GM19035 (cell line): ENCODE measurements around the gene TIMD4.
"Not testable (repeated sequence)": the region's sequence is repeated elsewhere in the genome, so short reads cannot be mapped to it uniquely, and the experiment has no call there.

Source experiments
- ATAC-seq: cut with Tn5 transposase; IDR thresholded peaks from one replicate; pipeline ENCODE4 v1.9.1; 2021; ENCODE audit not compliant: unreplicated experiment

TIMD4 gene

GRCh38 chr5:156963125-156963524 lies at the start of gene TIMD4:
Gene TIMD4 (minus strand): TSS chr5:156963226. CDS start chr5:156963198, 28 bp downstream.
- ATAC-seq: no peak

GRCh38 chr5:157006262-157006661 lies 43.2 kb upstream of the TIMD4 start:
- no peak for ATAC-seq

GRCh38 chr5:157004893-157005551 lies 42.0 kb upstream of the TIMD4 start:
- ATAC-seq: no peak

GRCh38 chr5:156991714-156992113 lies 28.7 kb upstream of the TIMD4 start:
- ATAC-seq: no peak

- ATAC-seq: no peak
Measured at GRCh38 chr5:156984064-156984463, 21.0 kb upstream of the TIMD4 start.

DNA sequence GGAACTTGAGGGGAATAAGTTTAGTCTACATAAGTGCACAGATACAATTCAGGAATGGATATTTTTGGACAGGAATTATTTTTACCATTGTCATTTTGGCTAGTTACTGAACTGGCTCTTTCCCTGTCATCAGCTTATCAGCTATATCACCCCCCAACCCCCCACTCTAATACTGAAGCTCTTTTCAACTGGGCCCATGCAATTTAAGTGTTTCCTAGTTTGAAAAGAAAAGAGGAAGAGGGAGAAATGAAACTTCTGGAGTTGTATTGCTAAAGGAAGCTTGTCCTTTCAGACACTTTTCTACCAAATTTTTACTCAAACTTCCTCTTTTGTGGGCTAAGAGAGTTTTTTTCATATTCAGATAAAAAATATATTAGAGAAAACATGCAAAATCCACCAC lies 18.5 kb upstream of the TIMD4 start:
- ATAC-seq: no peak

- no peak for ATAC-seq
Measured at GRCh38 chr5:156974328-156974727, 11.3 kb upstream of the TIMD4 start.

DNA sequence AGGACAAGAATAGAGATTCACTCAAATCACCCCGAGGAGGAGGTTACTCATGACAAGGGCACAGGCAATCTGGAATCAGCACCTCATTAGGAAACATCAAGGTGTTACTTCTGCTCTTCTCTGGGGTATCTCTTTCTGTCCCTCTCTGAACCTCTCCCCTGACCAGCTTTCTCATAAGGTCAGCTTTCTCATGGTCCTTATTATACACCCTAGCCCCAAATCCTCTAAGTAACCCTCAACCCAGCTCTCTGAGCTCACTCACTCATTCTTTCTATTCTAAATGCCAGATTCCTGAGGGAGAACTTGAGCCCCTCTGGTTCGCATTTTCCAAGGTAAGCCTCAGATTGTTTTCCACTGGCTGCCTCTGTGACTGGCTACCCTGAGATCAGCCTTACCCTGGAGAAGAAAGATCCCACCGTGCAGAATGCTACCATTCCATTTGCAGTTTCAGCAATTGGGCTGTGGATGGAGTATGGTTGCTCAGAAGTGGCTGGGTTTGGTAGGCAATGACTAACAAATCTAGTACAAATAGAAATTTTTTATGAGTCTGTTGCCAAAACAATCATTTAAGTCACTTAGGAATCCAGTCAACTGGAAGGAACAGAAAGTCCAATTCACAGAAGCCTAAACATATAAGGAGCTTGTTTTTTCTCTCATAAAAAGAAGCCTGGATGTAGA lies 9.0 kb upstream of the TIMD4 start:
- no peak for ATAC-seq

- no peak for ATAC-seq
Measured at GRCh38 chr5:156971415-156971814, 8.4 kb upstream of the TIMD4 start.

DNA sequence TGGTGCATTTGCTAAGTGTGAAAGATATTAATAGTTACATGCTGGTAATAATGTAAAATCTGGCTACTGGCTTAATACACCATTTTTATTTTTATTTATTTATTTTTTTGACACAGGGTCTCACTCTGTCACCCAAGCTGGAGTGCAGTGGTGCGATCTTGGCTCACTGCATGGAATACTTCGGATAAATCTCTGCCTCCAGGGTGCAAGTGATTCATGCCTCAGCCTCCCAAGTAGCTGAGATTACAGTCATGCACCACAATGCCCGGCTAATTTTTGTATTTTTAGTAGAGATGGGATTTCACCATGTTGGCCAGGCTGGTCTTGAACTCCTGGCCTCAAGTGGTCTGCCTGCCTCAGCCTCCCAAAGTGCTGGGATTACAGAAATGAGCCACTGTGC lies 4.4 kb upstream of the TIMD4 start:
- ATAC-seq: not testable (repeated sequence)

GRCh38 chr5:156956321-156956720 lies 6.7 kb downstream of the TIMD4 start:
- ATAC-seq: no peak

GRCh38 chr5:156951359-156951758 lies 11.7 kb downstream of the TIMD4 start:
- no peak for ATAC-seq

DNA sequence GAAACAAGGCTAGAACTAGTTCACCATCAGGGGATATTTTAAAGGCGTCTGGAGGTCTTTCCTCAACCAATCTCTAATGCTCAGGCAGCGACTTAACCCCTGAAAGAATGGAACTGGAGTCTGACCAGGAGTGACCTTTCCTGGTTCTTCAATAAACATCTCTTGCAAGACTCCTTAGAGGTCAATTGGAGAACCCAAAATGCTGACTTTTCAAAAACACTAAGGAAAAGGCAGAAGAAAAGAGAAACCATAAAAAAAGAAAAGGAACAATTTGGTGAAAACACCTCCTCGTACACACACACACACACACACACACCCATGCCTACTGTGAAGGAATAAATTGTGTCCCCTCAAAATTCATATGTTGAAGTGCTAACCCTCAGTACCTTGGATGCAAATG lies 12.3 kb downstream of the TIMD4 start:
- no peak for ATAC-seq

DNA sequence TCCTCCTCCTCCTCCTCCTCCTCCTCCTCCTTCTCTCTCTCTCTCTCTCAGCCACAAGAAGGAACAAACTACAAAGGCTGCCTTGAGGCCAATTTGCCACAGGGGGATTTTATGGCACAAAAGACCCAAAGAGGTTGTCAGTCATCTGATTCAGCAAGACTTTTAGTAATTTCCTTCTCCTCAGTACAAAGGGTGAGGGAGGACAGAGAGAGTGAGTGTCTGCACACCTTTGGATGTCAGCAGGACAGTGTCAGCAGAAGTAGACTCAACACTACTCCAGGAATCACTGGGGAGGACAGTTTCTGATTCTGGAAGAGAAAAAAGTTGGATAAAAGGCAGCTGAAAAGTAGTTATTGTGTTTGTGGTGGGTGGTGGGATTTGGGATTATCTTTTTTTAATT lies 13.6 kb downstream of the TIMD4 start:
- no peak for ATAC-seq

DNA sequence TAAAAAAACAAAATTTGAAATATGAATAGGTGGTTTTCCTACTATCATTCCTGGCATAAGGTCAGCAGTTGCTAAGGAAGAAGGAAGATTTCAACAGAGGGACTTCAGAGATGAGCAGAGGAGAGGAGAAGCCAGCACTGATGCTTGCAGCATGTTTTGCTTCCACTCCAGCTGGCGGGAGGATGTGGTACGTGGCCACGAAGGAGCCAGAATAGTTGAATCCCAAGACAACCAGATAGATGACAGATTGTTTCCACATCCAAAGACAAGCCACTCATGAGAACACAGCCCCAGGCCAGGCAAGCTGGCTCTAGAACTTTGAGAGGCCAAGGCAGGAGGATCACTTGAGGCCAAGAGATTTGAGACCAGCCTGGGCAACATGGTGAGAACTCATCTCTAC lies 15.1 kb downstream of the TIMD4 start:
- no peak for ATAC-seq

GRCh38 chr5:156942064-156942463 lies 21.0 kb downstream of the TIMD4 start:
- peak; percentile 98 for ATAC-seq

DNA sequence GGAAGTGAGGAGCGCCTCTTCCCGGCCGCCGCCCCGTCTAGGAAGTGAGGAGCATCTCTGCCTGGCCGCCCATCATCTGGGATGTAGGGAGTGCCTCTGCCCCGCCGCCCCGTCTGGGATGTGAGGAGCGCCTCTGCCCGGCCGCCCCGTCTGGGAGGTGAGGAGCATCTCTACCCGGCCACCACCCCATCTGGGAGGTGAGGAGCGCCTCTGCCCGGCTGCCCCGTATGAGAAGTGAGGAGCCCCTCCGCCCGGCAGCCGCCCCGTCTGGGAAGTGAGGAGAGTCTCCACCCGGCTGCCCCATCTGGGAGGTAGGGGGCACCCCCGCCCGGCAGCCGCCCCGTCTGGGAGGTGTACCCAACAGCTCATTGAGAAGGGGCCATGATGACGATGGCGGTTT lies 22.6 kb downstream of the TIMD4 start:
- ATAC-seq: not testable (repeated sequence)

- no peak for ATAC-seq
Measured at GRCh38 chr5:156936972-156937371, 26.1 kb downstream of the TIMD4 start.

GRCh38 chr5:156934450-156935211 lies 28.4 kb downstream of the TIMD4 start:
- ATAC-seq: no peak

GRCh38 chr5:156929366-156929948 lies 33.6 kb downstream of the TIMD4 start:
- ATAC-seq: no peak

GRCh38 chr5:156927545-156927944 lies 35.5 kb downstream of the TIMD4 start:
- ATAC-seq: no peak

GRCh38 chr5:156925767-156926166 lies 37.3 kb downstream of the TIMD4 start:
- not testable (repeated sequence) for ATAC-seq
